HEK293 (cell line): ENCODE data around the gene CENPQ.

Source experiments
- CTCF ChIP-seq: fragments of 450-650 bp; formaldehyde crosslinking; IDR thresholded peaks from 2 replicates; pipeline ENCODE4 v1.5.1; 2016; ENCODE audit warnings: missing biosample characterization, missing genetic modification characterization
- TRIM28 ChIP-seq: IDR thresholded peaks from 2 replicates; pipeline ENCODE4 v1.6.1; 2011; ENCODE audit warnings: low read length, control low read depth, borderline replicate concordance
- ZNF274 ChIP-seq, 2 experiments: fragments of 200-500 bp in 1 of 2; fragments of 450-650 bp in 1 of 2; sonication (Bioruptor generic) in 1 of 2; formaldehyde crosslinking in 1 of 2; IDR thresholded peaks; 2 replicates each; pipeline versions ENCODE4 v1.5.1 to v1.6.1; 2014 to 2016; ENCODE audit warnings: borderline replicate concordance in 1 of 2, inconsistent platforms in 1 of 2, low read length in 1 of 2, missing biosample characterization in 1 of 2, missing genetic modification characterization in 1 of 2
- ZNF311 ChIP-seq: fragments of 450-650 bp; formaldehyde crosslinking; IDR thresholded peaks from 2 replicates; pipeline ENCODE4 v1.5.1; 2017; ENCODE audit warnings: missing biosample characterization, missing genetic modification characterization, borderline replicate concordance

- TF ChIP-seq ZNF274 (IDR thresholded peaks at IDR 0.05; ENCODE audit: low read length) (no peak), ZNF274 (tag by site-specific recombination; IDR thresholded peaks at IDR 0.05; ENCODE audit: borderline replicate concordance) (no peak), CTCF (tag by site-specific recombination) (no peak), TRIM28 (no peak), ZNF311 (tag by site-specific recombination) (no peak)
Observed at GRCh38 chr6:49504666-49505065, 41.5 kb downstream of the CENPQ start.
